Germinal center (tissue), 1 donor: ENCODE measurements around the gene SH3GLB1.
A peak's percentile ranks its signal among the peaks of the same experiment; 100 is the strongest.
"Not testable (repeated sequence)": the region's sequence is repeated elsewhere in the genome, so short reads cannot be mapped to it uniquely, and the experiment has no call there.

Source experiments
- DNase-seq: peaks from one replicate; pipeline ENCODE4 v3.0.0; 2012; ENCODE audit warnings: mixed read lengths, low spot score

The SH3GLB1 gene

GRCh38 chr1:86704458-86704971 lies at the start of gene SH3GLB1:
TSS of gene SH3GLB1 (plus strand) at chr1:86704576. CDS start at chr1:86704900, 324 bp downstream.
- DNase-seq, result peak; percentile 88

GRCh38 chr1:86658381-86658780 lies 46.0 kb upstream of the SH3GLB1 start:
- DNase-seq, result not testable (repeated sequence)

GRCh38 chr1:86666368-86666767 lies 38.0 kb upstream of the SH3GLB1 start:
- no peak for DNase-seq

GRCh38 chr1:86687595-86687994 lies 16.8 kb upstream of the SH3GLB1 start:
- DNase-seq, result no peak

- DNase-seq, result no peak
These were observed 11.7 kb upstream of the SH3GLB1 start for GRCh38 chr1:86692641-86693040.

- DNase-seq, result no peak
These were observed 9.0 kb upstream of the SH3GLB1 start for GRCh38 chr1:86695400-86695799.

- DNase-seq, result no peak
These were observed 7.9 kb upstream of the SH3GLB1 start for GRCh38 chr1:86696522-86696921.

GRCh38 chr1:86699186-86699585 lies 5.2 kb upstream of the SH3GLB1 start:
- DNase-seq, result no peak

GRCh38 chr1:86701731-86702130 lies 2.6 kb upstream of the SH3GLB1 start:
- DNase-seq, result no peak

- DNase-seq, result not testable (repeated sequence)
These were observed 1.4 kb upstream of the SH3GLB1 start for GRCh38 chr1:86702954-86703494.

- DNase-seq, result peak; percentile 41
These were observed 499 bp upstream of the SH3GLB1 start for GRCh38 chr1:86703696-86704457.

GRCh38 chr1:86704972-86705664 lies 742 bp downstream of the SH3GLB1 start:
- peak; percentile 45 for DNase-seq

- peak; percentile 7 for DNase-seq
These were observed 1.2 kb downstream of the SH3GLB1 start for GRCh38 chr1:86705665-86705985.

- DNase-seq, result no peak
These were observed 1.8 kb downstream of the SH3GLB1 start for GRCh38 chr1:86706018-86706635.

- DNase-seq, result no peak
These were observed 4.5 kb downstream of the SH3GLB1 start for GRCh38 chr1:86708920-86709319.

GRCh38 chr1:86712088-86712860 lies 7.9 kb downstream of the SH3GLB1 start:
- no peak for DNase-seq

GRCh38 chr1:86713477-86713876 lies 9.1 kb downstream of the SH3GLB1 start:
- no peak for DNase-seq

- no peak for DNase-seq
These were observed 9.8 kb downstream of the SH3GLB1 start for GRCh38 chr1:86714159-86714558.

- no peak for DNase-seq
These were observed 10.3 kb downstream of the SH3GLB1 start for GRCh38 chr1:86714561-86715244.

- no peak for DNase-seq
These were observed 14.4 kb downstream of the SH3GLB1 start for GRCh38 chr1:86718786-86719185.

- DNase-seq, result no peak
These were observed 27.0 kb downstream of the SH3GLB1 start for GRCh38 chr1:86731416-86731815.
